Right lobe of liver (tissue), 4 donors: ENCODE measurements around the gene CIAPIN1.

Source experiments
- POLR2A ChIP-seq: fragments of 450-650 bp; IDR thresholded peaks from one replicate; pipeline ENCODE4 v1.6.1; 2017; ENCODE audit warnings: antibody characterized with exemption, mild to moderate bottlenecking
- TF ChIP-seq, protein P1 (sequence below), 4 donors: fragments of 200-600 bp in 3 of 4; fragments of 450-650 bp in 1 of 4; IDR thresholded peaks; one replicate each; pipeline versions ENCODE4 v1.5.1 to v1.8.0; 2016 to 2022; ENCODE audit warnings: antibody characterized with exemption in 4 of 4, mild to moderate bottlenecking in 2 of 4
- donor health status: DM: no; HTN: no; CAD: no.
- donor health status: DM: no; HTN: no; CAD: no.
- donor health status: DM: no; HTN: yes; CAD: no.

GRCh38 chr16:57396786-57397185 is 50.4 kb downstream of the CIAPIN1 start:
- TF ChIP-seq, protein P1, sequence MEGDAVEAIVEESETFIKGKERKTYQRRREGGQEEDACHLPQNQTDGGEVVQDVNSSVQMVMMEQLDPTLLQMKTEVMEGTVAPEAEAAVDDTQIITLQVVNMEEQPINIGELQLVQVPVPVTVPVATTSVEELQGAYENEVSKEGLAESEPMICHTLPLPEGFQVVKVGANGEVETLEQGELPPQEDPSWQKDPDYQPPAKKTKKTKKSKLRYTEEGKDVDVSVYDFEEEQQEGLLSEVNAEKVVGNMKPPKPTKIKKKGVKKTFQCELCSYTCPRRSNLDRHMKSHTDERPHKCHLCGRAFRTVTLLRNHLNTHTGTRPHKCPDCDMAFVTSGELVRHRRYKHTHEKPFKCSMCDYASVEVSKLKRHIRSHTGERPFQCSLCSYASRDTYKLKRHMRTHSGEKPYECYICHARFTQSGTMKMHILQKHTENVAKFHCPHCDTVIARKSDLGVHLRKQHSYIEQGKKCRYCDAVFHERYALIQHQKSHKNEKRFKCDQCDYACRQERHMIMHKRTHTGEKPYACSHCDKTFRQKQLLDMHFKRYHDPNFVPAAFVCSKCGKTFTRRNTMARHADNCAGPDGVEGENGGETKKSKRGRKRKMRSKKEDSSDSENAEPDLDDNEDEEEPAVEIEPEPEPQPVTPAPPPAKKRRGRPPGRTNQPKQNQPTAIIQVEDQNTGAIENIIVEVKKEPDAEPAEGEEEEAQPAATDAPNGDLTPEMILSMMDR (IDR thresholded peaks at IDR 0.05) = no peak
- TF ChIP-seq POLR2A = no peak
